GM18909 (cell line): ENCODE data around the gene FBXO10.

Experiments used
- ATAC-seq: cut with Tn5 transposase; IDR thresholded peaks from one replicate; pipeline ENCODE4 v1.9.1; 2021; ENCODE audit warnings: mild to moderate bottlenecking; ENCODE audit not compliant: unreplicated experiment, poor library complexity

The FBXO10 gene

DNA sequence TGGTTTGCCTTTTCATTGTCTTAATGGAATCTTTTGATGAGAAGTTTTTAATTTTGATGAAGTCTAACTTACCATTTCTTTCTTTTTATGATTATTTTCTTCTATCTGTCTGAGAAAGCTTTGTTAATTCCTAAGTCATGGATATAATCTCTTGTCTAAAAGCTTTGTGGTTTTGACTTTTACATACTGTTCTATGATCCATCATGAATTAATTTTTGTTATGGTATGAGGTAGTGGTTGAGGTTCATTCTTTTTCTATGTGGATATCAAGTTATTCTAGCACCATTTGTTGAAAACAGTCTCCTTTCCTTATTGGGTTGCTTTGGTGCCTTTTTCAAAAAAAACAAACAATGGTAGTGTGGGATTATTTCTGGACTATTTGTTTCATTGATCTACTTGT is 20.4 kb downstream of the FBXO10 start:
- no peak for ATAC-seq

DNA sequence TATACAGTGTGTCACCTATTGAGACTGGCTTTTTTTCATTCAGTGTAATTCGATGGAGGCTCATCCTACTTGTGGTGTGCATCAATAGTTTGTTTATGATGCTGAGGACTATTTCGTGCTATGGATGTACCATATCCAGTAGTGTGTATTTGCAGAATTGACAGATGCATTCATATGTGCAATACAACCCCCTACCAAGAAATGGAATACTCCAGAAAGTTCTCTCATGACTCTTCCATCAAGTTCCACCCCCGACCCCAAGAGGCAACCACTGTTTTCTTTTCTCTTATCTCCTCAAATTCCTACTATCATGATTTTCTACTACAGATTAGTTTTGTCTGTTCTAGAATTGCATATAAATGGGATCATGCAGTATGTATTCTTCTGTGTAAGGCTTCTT is 21.9 kb downstream of the FBXO10 start:
- no peak for ATAC-seq

DNA sequence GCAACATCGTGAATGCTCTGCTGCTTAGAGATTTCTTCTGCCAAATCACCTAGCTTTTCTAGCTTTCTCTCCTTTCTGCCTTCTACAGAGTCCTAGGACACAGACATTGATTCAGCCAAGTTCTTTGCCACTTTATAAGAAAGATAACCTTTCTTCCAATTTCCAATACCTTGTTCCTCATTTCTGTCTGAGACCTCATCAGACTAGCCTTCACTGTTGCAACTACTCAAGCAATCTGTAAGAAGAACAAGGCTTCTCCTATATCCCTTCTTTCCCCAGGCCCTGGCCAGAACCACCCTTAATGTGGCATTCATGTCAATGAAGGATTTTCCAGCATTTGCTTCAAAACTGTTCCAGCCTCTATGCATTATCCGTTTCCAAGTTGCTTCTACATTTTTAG is 24.3 kb downstream of the FBXO10 start:
- ATAC-seq: no peak

DNA sequence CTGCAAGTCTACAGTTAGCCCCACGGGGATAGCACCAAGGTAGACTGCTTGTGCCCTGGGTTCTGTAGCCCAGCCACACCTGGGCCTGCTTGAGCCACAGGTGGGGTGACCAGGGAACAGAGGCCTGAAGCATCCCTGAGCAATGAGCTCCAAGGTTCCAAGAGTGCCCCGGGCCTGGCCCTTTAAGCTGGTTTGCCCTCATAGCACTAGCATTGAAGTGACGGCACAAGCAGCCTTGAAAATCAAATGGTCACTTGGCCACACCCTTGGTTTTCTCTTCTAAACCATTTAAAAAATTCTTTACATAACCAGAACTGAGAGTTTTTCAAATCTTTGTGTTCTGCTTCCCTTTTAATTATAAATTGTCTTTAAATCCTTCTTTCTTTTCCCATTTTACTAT is 24.7 kb downstream of the FBXO10 start:
- no peak for ATAC-seq

DNA sequence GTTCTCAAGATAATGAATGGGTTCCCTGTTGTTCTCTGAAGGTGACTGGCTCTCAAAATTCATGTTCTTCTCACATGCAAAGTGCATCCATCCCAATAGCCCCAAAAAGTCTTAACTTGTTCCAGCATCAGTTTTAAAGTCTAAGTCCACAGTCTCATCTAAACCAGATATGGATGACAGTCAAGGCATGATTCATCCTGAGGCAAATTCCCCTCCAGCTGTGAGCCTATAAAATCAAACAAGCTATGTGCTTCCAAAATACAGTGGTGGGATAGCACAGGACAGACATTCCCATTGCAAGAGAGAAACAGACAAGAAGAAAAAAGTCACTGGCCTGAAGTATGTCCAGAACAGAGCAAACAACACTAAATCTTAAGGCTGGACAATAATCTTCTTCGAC is 25.4 kb downstream of the FBXO10 start:
- no peak for ATAC-seq

DNA sequence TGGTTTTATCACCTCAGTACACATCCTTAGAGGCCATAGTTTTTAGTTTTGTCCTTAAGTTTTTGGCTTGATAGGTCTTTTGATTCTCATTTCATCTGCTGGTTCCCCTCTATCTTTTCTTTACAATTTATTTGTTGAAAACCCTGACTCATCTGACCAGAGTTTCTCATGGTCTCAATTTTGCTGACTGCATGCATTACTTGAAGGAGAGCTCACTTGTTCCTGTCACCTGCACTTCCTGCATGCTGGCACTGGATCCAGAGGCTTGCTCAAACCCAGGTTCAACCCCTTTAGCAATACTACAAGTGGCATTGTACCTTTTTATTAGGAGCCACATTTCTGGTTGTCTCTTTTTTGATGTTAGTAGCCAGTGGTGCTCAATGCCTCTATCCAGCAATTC is 26.7 kb downstream of the FBXO10 start:
- ATAC-seq: no peak

DNA sequence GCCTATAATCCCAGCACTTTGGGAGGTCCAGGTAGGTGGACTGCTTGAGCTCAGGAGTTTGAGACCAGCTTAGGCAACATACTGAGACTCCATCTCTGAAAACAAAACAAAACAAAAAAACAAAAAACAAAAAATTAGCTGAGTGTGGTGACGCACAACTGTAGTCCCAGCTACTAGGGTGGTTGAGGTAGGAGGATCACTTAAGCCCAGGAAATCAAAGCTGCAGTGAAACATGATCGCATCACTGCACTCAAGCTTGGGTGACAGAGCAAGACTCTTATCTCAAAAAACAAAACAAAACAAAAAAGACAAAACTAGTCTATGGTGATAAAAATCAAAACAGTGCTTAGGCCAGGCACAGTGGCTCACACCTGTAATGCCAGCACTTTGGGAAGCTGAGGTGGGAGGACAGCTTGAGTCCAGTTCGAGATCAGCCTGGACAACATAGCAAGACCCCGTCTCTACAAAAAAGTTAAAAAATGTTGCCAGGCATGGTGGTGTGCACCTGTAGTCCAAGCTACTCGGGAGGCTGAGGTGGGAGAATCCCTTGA is 28.8 kb downstream of the FBXO10 start:
- ATAC-seq: no peak

DNA sequence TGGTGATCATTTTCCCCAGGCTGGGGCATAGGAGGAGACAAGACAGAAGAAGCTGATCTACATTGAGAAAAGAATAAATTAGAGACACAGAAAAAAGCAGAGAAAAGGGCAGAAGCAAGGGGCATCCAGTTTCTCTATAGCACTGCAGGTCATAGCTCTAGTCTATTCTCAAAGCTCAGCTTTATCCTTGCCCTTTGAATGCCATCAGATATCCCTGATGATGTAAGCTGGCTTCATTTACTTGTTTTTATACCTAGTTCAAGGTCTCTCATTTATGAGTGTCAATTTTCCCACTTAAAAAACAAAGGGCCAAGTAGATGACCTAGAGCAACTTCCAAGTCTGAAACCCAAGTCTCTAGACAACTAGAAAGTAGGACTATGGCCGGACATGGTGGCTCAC is 32.7 kb downstream of the FBXO10 start:
- no peak for ATAC-seq

DNA sequence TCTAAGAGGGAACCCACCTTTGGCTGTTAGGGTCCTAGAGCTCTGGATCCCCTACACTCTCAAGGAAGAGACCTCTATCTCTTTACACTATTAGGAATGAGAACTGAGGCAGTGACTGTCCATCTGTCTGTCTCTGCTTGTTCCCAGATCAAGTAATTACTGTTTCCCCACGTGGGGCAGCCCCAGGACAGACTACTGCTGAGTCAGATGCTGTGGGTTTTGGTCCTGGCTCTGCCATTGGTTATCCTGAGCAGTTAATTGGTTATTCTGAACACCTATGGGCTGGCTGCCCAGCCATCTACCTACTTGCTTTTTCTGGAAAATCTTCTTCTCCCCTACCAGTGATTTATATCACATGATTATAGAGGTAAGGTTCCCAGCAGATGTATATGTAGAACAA is 33.3 kb downstream of the FBXO10 start:
- ATAC-seq: no peak

DNA sequence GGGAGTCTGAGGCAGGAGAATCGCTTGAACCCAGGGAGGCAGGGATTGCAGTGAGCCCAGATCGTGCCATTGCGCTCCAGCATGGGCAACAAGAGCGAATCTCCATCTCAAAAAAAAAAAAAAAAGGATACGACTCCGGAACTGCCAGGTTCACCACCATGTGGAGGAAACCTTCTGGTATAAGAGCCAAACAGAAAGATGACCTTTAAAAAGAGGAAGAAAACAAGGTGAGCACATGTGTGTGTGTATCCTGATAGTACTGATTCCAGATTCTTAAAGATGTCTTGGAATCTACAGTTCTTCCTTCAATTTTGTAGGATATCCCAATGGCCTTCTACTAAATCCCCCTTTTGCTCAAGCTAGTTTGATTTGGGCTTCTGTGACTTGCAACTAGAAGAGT is 33.7 kb downstream of the FBXO10 start:
- no peak for ATAC-seq

DNA sequence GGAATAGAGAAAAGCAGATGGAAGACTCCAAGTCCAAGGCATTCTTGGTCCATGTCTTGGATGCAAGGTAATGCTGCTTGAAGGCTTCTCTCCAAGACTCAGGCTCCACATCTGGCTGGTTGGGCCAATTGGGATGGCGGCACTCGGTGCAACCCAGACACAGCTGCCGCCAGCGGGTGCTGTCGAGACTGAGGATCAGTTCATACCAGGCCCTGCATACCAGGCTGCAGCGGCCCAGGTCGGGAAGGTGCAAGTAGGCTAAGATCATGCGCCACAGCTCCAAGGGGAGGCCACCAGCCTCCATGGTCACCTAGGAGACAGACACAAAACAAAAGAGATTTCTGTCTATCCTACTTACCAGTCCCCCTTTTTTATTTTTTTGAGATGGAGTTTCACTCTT is 34.7 kb downstream of the FBXO10 start:
- no peak for ATAC-seq

DNA sequence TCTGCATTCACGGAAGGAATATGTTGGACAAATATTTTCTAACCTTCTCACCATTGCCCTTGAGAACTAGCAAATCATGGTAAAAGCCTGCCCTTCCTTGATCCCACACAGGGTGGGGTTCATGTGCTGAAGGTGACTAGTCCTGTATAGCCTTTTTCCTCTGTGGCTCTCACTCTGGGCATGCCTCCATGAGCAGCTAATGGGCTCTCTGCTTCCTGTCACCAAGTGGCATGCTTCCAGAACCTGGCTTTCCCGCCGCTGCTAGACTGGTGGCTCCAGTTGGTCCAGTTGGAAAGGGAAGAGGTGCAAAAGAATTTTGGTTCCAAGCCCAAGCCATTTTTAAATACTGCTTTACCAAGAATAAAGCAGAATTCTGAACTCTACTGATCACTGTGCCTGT is 35.5 kb downstream of the FBXO10 start:
- ATAC-seq: no peak

DNA sequence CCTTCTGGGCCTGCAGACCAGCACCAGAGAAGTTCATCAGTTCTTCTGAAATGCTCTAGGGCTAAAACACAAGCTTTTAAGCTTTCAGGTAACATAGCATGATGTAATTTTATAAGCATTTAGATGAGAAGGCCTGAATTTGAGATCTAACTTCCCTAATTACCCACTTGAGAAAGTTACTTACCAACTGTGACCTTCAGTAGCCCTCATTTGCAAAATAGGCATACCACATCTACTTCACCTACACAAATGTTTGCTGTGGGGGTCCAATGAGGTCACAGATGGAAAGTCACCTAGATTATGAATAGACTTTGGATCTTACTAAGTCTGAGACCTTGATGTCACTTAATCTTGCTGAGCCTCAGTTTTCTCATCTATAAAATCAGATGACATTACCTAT is 36.5 kb downstream of the FBXO10 start:
- ATAC-seq: no peak

DNA sequence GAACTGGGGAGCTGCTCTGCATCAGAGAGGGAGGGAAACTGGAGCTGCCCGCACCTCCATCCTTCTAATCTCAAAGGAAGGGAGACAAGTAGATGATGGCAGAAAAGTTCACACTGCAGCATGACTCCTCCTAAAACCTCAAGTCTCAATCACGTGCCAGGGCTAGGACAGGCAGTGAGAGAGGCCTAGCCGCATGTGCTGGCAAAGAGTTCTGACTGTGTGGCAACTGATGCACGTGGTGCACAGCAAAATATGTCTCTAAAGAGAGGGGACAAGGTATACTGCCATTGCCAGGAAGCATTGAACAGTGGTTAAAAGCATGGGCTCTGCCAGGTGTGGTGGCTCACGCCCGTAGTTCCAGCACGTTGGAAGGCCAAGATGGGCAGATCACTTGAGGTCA is 38.1 kb downstream of the FBXO10 start:
- no peak for ATAC-seq

DNA sequence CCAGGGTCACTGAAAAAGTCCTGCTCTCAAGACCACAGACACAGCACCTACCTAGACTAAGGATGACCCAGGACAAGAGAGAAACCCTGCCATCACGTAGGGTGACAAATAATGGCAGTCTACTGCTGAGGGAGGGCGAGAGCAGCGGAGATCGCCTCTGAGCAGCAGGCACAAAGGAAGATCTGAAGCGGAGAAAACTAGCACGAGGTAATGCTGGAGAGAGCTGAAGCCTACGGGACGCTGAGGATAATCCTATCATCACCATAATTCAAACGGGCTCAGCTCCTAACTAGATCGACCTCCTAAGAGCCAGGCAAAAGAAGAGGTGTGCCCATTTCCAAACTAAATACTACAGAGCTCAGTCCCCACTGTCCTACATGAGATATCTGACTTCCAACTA is 41.3 kb downstream of the FBXO10 start:
- ATAC-seq: no peak

DNA sequence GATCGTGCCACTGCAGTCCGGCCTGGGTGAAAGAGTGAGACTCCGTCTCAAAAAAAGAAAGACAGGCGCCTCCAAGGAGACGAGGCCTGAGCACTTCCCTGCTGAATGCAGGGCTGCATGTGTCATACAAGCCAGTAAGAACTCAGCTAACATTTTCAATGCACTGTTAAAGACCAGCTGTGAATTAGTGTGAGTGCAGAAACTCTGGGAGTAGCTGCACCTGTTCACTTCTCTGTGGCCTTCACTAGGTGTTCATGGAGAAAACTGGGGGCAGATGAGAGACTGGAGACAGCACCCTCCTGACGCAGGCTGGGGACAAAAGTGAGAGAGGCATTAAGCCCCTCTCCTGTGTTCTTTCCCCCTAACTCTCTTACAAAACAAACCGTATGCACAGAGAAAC is 41.8 kb downstream of the FBXO10 start:
- ATAC-seq: no peak

DNA sequence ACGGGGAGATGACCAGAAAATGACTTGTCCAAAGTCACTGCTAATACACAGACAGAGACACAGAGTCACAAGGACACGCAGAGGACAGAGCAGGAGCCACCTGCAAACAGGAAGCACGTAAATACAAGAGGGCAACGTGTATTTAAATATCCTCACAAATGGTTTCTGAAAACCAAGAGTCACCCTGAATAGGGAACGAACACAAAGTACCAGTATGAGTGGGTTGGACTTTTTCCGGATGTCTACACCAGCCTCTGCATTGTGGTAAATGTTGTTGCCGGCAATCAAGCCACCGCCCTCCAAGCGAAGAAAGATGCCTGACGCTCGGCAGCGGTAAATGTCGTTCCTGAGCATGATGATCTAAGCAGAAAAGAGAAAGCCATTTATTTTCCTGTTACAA is 44.5 kb downstream of the FBXO10 start:
- ATAC-seq: no peak

DNA sequence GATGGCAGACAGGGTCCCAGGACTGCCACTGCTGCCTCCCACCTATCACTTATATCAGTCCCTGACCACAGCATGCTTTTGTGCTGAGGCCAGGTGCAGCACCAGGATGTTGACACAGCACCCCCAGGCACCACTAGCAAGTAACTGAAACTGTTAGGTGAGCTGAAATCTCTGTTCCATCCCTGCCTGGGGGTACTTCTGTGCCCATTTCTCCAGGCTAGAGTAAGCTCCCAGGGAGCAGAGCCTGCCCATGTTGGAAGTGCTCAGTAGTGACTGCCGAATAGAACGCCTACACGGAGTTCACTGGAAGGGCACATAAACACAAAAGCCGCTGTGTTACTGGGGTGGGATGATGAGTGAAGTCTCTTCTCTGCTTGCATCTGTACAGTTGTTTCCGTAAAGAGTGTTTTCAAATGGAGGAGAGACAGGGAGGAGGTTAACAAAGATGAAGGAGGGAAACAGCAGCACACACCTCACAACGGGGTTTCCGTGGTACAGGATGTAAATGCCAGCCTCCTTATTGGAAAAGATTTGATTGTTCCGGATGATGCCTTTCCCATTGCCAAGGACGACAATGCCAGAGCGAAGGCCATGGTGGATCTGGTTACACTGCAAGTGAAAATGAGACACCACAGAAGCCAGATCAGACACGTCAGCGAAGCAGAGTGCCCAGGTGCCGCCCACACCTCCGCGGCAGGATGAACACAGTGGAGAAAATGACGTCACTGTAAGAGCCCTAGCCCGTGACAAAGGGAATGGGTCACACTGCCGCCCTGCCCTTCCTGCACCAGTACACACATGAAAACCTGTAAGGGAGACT is 47.3 kb downstream of the FBXO10 start:
- ATAC-seq: peak; percentile 70

DNA sequence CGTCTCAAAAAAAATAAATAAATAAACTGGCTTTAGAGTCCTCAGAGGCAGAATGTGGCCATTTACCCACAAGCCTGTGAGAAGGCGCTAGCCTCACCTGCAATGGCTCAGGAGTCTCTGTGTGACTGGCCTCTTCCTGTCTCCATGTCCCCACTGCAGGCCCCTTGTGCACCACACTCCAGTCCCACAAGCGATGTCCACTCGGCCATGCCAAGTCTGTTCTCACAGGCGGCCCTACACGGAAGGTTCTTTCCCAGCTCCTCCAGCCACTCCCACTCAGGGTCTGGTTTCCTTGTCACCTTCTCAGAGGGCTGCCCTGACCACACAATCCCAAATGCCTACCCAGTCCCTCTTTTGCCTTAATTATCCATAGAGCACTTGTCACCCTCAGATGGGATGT is 52.3 kb downstream of the FBXO10 start:
- ATAC-seq: no peak

DNA sequence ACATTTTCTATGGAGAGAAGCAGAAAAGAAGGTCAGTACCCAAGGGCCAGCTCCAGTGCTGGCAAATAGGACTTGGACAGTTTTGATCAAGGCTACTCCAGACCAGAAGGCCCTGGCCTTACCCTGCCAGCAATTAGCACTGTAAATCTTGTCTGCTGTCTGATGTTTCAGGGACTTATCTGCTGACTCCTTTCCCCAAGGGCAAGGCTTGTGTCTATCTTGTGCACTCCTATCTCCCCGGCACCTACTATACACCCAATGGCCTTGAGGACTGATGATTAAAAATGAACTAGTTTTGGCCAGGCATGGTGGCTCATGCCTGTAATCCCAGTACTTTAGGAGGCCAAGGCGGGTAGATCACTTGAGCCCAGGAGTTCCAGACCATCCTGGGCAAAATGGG is 53.2 kb downstream of the FBXO10 start:
- ATAC-seq: no peak

DNA sequence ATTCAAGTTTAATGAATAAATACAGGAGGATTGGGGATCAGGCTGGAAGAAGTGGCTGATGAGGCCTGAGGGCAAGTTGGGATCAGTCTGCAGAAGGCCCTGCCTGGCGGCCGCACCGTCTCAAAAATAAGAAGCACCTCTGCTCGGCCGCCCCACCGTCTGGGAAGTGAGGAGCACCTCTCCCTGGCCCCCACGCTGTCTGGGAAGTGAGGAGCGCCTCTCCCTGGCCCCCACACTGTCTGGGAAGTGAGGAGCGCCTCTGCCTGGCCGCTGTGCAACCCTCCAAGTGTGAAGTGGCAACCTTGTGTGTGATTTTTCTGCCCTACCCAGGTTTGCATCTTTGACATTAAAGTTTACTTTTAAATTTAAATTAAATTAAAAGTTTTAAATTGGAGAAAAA is 55.1 kb downstream of the FBXO10 start:
- ATAC-seq: no peak

DNA sequence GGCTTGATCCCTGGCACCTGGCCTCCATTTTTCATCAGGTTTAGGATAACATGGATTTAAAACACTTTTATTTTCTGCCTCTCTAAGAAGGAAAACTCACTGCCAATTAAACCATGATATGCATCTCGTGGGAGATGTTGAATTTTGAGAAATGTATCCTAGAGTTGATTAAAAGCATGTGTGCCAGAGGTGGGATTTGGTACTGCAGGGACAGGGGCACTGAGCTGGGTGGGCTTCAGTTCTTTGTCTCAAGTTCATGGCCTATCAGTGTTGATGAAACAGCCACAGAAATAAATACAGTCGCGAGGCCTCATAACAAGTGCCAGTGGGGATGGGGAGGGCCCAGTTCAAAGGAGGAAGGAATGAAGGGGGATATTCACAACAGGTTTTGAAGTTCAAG is 55.5 kb downstream of the FBXO10 start:
- ATAC-seq: no peak
